ENCODE measurements around the gene HRH1. TPM values are rescaled to one million over a fixed set of nuclear protein-coding genes. Genes with fewer than 3 reads are reported as not detected.

Gene HRH1
- total RNA-seq, 4 donors from 2014 or later, result 3.7 to 15.9 (median 5.9) TPM

GRCh38 chr3:11188231-11188630 is 33.9 kb downstream of the HRH1 start:
- WGBS, result 82% methylated on average over 6 of the region's 6 CpGs
- no peak for TF ChIP-seq POLR2AphosphoS5 (IDR thresholded peaks at IDR 0.05)
- TF ChIP-seq CTCF (IDR thresholded peaks at IDR 0.05), result no peak
- TF ChIP-seq POLR2A (IDR thresholded peaks at IDR 0.05; ENCODE audit: low read depth), result no peak
- no peak for TF ChIP-seq EP300 (IDR thresholded peaks at IDR 0.05)
- Histone ChIP-seq H3K36me3 (no peaks in the 10 kb centered on the region), H3K4me1 (peaks cover 21 to 34% (median 31%) of the 10 kb centered on the region in 4 donors), H3K9me3 (peaks cover 0 to 3% (median 2%) of the 10 kb centered on the region in 4 donors), H3K27ac (replicated peaks in 1 of 4) (no peak overlapping the region), H3K4me3 (no peak overlapping the region), H3K27me3 (no peaks in the 10 kb centered on the region)
- intact Hi-C loops (cut with DNase I), result no loop called here
- DNase-seq (ENCODE audit: extremely low spot score), result no peak

- DNase-seq (ENCODE audit: extremely low spot score), result no peak
- H3K9me3 ChIP-seq, result peaks cover 0 to 7% (median 4%) of the 10 kb centered on the region in 4 donors
- peak overlapping the region; percentile 7 to 40 (median 26) for H3K27ac ChIP-seq (replicated peaks in 1 of 4)
- TF ChIP-seq EP300 (IDR thresholded peaks at IDR 0.05) (no peak), POLR2A (IDR thresholded peaks at IDR 0.05; ENCODE audit: low read depth) (no peak), CTCF (IDR thresholded peaks at IDR 0.05) (no peak), POLR2AphosphoS5 (IDR thresholded peaks at IDR 0.05) (no peak)
- peaks cover 0 to 7% (median 0%) of the 10 kb centered on the region in 4 donors for H3K27me3 ChIP-seq
- intact Hi-C loops (cut with DNase I), result no loop called here
- peaks cover 1 to 40% (median 21%) of the 10 kb centered on the region in 4 donors for H3K4me1 ChIP-seq
- WGBS, result 40% methylated on average over 5 of the region's 5 CpGs
- H3K4me3 ChIP-seq, result no peak overlapping the region
- no peaks in the 10 kb centered on the region for H3K36me3 ChIP-seq
Observed at GRCh38 chr3:11195201-11195600, 40.9 kb downstream of the HRH1 start.

- peak overlapping the region in 1 of 4 donors; percentile 16 for H3K4me3 ChIP-seq
- H3K4me1 ChIP-seq, result peaks cover 8 to 42% (median 24%) of the 10 kb centered on the region in 4 donors
- no peak for TF ChIP-seq CTCF (IDR thresholded peaks at IDR 0.05)
- TF ChIP-seq POLR2AphosphoS5 (IDR thresholded peaks at IDR 0.05), result no peak
- TF ChIP-seq EP300 (IDR thresholded peaks at IDR 0.05), result no peak
- no peak for TF ChIP-seq POLR2A (IDR thresholded peaks at IDR 0.05; ENCODE audit: low read depth)
- DNase-seq (ENCODE audit: extremely low spot score), result no peak
- H3K27ac ChIP-seq (replicated peaks in 1 of 4), result peak overlapping the region; percentile 7 to 40 (median 26)
- peaks cover 0 to 7% (median 4%) of the 10 kb centered on the region in 4 donors for H3K9me3 ChIP-seq
- H3K27me3 ChIP-seq, result peaks cover 0 to 7% (median 0%) of the 10 kb centered on the region in 4 donors
- no peaks in the 10 kb centered on the region for H3K36me3 ChIP-seq
- intact Hi-C loops (cut with DNase I), result no loop called here
- 42% methylated on average over 10 of the region's 10 CpGs for WGBS
Observed at GRCh38 chr3:11195721-11196332, 41.5 kb downstream of the HRH1 start.

GRCh38 chr3:11197484-11197883 is 43.2 kb downstream of the HRH1 start:
- H3K4me3 ChIP-seq, result no peak overlapping the region
- H3K9me3 ChIP-seq, result peaks cover 0 to 7% (median 4%) of the 10 kb centered on the region in 4 donors
- H3K27me3 ChIP-seq, result peaks cover 0 to 7% (median 0%) of the 10 kb centered on the region in 4 donors
- no peak for TF ChIP-seq CTCF (IDR thresholded peaks at IDR 0.05)
- TF ChIP-seq POLR2AphosphoS5 (IDR thresholded peaks at IDR 0.05), result no peak
- TF ChIP-seq POLR2A (IDR thresholded peaks at IDR 0.05; ENCODE audit: low read depth), result no peak
- no peak for TF ChIP-seq EP300 (IDR thresholded peaks at IDR 0.05)
- WGBS, result 48% methylated on average over 1 of the region's 1 CpG
- peak overlapping the region in 1 of 4 donors; percentile 20 for H3K27ac ChIP-seq (replicated peaks in 1 of 4)
- H3K36me3 ChIP-seq, result no peaks in the 10 kb centered on the region
- intact Hi-C loops (cut with DNase I), result no loop called here
- no peak for DNase-seq (ENCODE audit: extremely low spot score)
- H3K4me1 ChIP-seq, result peaks cover 16 to 49% (median 29%) of the 10 kb centered on the region in 4 donors

Measured in esophagus muscularis mucosa (tissue), 4 donors.